ENCODE data around the gene CD2AP.

CD2AP gene

DNA sequence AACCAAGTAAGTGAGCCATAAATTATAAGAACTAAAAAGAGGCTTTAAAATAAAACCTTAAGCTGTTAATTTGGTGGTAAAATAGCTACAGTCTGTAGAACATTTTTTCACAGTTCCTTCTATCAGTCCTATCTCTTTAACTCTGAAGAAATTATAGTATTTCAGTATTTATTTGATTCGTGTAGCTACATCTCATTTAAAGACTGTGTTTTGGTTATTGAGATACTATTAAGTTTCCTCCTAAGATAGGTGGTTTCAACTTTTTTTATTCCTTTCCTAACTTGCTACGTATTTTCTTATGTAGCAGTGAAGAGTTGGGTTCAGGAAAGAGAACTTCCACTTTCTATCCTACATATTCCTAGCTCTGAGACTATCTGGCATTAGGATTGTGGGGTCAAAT is 97.2 kb downstream of the CD2AP start:
- Histone ChIP-seq H2AFZ (ENCODE audit: low read depth) (no peak overlapping the region), H4K20me1 (ENCODE audit: insufficient read depth) (0 out of 2 replicates have a peak, but pooled peaks cover 3% of the 10 kb centered on the region), H3K4me1 (ENCODE audit: low read depth, poor library complexity, severe bottlenecking) (no peaks in the 10 kb centered on the region), H3K36me3 (ENCODE audit: insufficient read depth) (no peaks in the 10 kb centered on the region), H3K27ac (no peak overlapping the region), H3K9ac (no peak overlapping the region), H3K4me2 (no peak overlapping the region), H3K79me2 (ENCODE audit: insufficient read depth, low read depth) (no peaks in the 10 kb centered on the region), H3K4me3 (IDR thresholded peaks at IDR 0.05; ENCODE audit: insufficient read depth, low read depth, low read length) (no peak overlapping the region), H3K27me3 (ENCODE audit: insufficient read depth, low read depth) (no peaks in the 10 kb centered on the region)
- TF ChIP-seq CTCF (conservative IDR thresholded peaks at IDR 0.05; ENCODE audit: low read depth, low read length) = no peak

GRCh38 chr6:47579040-47579439 is 101.5 kb downstream of the CD2AP start:
- no peak for TF ChIP-seq CTCF (conservative IDR thresholded peaks at IDR 0.05; ENCODE audit: low read depth, low read length)
- no peak overlapping the region for H3K4me3 ChIP-seq (IDR thresholded peaks at IDR 0.05; ENCODE audit: insufficient read depth, low read depth, low read length)
- no peaks in the 10 kb centered on the region for H3K4me1 ChIP-seq (ENCODE audit: low read depth, poor library complexity, severe bottlenecking)
- no peak overlapping the region for H3K27ac ChIP-seq
- H4K20me1 ChIP-seq (ENCODE audit: insufficient read depth) = no peaks in the 10 kb centered on the region
- H3K4me2 ChIP-seq = no peak overlapping the region
- no peaks in the 10 kb centered on the region for H3K79me2 ChIP-seq (ENCODE audit: insufficient read depth, low read depth)
- no peak overlapping the region for H3K9ac ChIP-seq
- no peaks in the 10 kb centered on the region for H3K36me3 ChIP-seq (ENCODE audit: insufficient read depth)
- no peaks in the 10 kb centered on the region for H3K27me3 ChIP-seq (ENCODE audit: insufficient read depth, low read depth)
- no peak overlapping the region for H2AFZ ChIP-seq (ENCODE audit: low read depth)

DNA sequence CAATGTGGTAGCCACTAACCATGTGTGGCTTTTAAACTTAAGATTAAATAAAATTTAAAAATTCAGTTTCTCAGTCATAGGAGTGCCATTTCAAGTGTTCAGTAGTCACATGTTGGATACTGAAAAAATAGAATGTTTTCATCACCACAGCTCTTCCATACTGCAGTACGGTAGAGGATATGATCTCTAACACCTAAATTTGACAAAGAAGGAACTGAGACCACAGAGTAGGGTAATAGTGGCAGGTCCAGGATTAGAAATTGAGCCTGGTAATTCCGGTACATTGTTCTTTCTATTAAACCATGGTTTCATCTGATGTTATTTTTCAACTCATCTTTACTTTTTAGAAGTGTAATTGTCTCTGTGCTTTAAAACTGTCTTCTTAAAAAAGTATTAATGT is 104.0 kb downstream of the CD2AP start:
- TF ChIP-seq CTCF (conservative IDR thresholded peaks at IDR 0.05; ENCODE audit: low read depth, low read length) = no peak
- no peaks in the 10 kb centered on the region for H3K4me1 ChIP-seq (ENCODE audit: low read depth, poor library complexity, severe bottlenecking)
- H3K36me3 ChIP-seq (ENCODE audit: insufficient read depth) = no peaks in the 10 kb centered on the region
- no peak overlapping the region for H3K9ac ChIP-seq
- no peak overlapping the region for H3K4me3 ChIP-seq (IDR thresholded peaks at IDR 0.05; ENCODE audit: insufficient read depth, low read depth, low read length)
- H2AFZ ChIP-seq (ENCODE audit: low read depth) = no peak overlapping the region
- no peaks in the 10 kb centered on the region for H3K27me3 ChIP-seq (ENCODE audit: insufficient read depth, low read depth)
- no peaks in the 10 kb centered on the region for H3K79me2 ChIP-seq (ENCODE audit: insufficient read depth, low read depth)
- H3K4me2 ChIP-seq = no peak overlapping the region
- no peak overlapping the region for H3K27ac ChIP-seq
- no peaks in the 10 kb centered on the region for H4K20me1 ChIP-seq (ENCODE audit: insufficient read depth)

DNA sequence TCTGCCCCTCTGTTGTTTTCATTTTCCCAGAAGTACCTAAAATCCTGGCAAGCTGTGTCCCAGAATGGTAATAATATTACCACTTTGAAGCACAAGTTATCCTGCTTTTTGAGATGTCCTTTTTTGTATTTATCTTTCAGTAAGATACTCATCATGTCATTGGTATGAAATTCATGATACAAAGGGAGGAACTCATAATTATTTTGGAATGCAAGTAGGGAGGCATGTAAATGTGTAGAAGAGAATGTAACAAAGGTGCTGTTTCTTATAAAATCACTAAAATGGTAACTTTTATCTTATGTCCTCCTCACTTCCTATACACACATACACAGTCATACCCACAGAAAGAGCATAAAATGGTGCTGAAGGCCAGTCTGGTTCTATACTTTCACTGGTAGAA is 109.9 kb downstream of the CD2AP start:
- Histone ChIP-seq H3K27me3 (ENCODE audit: insufficient read depth, low read depth) (no peaks in the 10 kb centered on the region), H3K4me3 (IDR thresholded peaks at IDR 0.05; ENCODE audit: insufficient read depth, low read depth, low read length) (no peak overlapping the region), H3K27ac (no peak overlapping the region), H3K79me2 (ENCODE audit: insufficient read depth, low read depth) (no peaks in the 10 kb centered on the region), H4K20me1 (ENCODE audit: insufficient read depth) (no peaks in the 10 kb centered on the region), H3K4me2 (no peak overlapping the region), H3K36me3 (ENCODE audit: insufficient read depth) (no peaks in the 10 kb centered on the region), H3K4me1 (ENCODE audit: low read depth, poor library complexity, severe bottlenecking) (no peaks in the 10 kb centered on the region), H3K9ac (no peak overlapping the region), H2AFZ (ENCODE audit: low read depth) (no peak overlapping the region)
- no peak for TF ChIP-seq CTCF (conservative IDR thresholded peaks at IDR 0.05; ENCODE audit: low read depth, low read length)
